ENCODE measurements around the gene APOC4.
"Not testable (repeated sequence)": the region's sequence is repeated elsewhere in the genome, so short reads cannot be mapped to it uniquely, and the experiment has no call there.

The APOC4 gene

GRCh38 chr19:44942067-44942571 lies at the start of gene APOC4:
APOC4 (plus strand) TSS chr19:44942237; CDS start chr19:44942278, 41 bp downstream.
- DNase-seq: no peak

DNA sequence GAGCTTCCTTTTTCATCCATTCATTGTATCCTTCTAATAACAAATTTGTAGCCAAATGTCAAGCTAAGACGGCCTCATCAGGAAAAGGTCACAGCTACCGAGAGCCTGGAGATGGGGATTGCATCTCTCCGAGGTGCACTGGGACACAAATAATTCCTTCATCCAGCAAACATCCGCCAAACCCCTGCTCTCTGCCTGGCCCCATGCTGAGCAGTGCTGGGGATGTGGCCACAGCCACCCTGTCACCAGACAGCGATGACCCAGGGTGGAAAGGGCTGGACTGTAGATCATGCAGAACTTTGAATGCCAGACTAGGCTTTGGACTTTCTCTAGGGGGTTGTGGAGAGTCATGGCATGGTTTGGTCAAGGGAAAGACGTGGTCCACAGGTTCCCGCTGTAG lies 49.1 kb upstream of the APOC4 start:
- DNase-seq: no peak

DNA sequence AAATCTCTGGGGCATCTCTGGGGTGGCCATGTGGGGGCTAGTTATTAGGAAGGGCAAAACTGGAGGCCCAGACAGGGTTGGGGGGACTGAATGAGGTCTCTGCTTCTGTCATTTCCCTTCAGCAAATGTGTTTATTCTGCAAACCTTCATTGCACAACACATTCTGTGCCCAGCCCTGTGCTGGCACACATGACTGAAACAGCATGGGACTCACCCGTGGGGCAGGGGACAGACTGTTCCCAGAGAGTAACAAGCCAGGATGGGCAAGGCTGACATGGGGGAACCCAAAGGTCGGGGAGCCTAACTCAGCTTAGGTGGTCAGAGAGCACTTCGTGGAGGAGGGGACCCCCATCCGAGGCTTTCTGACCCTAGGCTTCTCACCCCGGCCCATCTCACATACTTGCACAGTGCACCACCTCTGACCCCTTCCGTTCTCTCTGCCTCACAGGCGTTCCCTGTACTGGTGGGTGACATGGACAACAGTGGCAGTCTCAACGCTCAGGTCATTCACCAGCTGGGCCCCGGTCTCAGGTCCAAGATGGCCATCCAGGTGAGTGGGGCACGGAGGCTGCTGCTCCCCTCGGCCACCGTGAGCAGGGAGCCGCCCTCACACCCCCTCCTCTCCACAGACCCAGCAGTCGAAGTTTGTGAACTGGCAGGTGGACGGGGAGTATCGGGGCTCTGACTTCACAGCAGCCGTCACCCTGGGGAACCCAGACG lies 48.5 kb upstream of the APOC4 start:
- no peak for DNase-seq

- no peak for DNase-seq
Observed at GRCh38 chr19:44894052-44894400, 48.0 kb upstream of the APOC4 start.

GRCh38 chr19:44894946-44895345 lies 47.1 kb upstream of the APOC4 start:
- no peak for DNase-seq

DNA sequence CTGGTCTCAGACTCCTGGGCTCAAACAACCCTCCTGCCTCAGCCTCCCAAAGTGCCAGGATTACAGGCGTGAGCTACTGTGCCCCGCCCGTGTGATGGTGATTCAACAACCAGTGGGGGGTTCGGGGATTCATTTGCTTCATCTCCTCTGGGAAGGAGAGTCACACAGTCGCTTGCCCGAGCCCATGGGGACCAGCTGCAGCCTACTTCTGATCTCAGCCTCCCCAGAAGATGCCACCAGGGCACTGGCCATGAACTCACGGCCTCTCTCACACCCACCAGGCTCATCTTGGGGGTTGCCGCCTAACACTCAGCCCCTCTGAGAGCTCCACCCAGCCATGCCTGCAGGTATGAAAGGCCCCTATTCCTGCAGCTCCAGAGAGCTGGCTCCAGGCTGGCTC lies 44.2 kb upstream of the APOC4 start:
- no peak for DNase-seq

DNA sequence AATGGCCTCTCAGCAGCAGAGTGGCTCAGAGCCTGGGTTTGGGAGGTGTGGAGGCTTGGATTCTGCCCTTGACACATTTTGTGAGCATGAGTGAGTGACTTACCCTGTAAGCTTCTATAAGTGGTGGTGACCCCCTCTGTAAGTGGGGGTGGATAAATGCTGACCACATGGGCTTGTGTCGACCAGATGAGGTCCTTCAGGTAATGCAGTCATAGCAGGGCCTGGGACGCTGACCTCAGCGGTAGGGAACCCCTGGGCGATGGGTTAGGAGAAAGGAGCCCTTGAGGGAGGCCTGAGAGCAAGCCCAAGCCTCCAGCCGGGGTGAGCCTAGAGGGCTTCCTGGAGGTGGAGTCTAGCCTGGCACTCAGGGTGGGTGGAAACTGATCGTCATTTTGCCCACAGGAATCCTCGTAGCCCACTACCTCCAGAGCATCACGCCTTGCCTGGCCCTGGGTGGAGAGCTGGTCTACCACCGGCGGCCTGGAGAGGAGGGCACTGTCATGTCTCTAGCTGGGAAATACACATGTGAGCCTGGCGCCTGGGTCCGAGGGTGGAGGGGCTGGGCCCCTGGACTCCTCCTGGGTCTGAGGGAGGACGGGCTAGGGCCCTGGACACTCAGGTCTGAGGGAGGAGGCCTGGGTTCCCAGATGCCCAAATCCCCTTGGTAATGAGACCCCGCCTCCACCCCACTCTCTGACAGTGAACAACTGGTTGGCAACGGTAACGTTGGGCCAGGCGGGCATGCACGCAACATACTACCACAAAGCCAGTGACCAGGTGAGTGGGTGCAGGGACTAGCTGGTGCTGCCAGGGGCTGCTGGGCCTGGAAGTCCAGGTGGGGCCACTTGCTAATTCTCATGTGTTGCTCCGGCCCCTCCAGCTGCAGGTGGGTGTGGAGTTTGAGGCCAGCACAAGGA lies 41.5 kb upstream of the APOC4 start:
- DNase-seq: no peak

- no peak for DNase-seq
Observed at GRCh38 chr19:44903216-44903601, 38.8 kb upstream of the APOC4 start.

DNA sequence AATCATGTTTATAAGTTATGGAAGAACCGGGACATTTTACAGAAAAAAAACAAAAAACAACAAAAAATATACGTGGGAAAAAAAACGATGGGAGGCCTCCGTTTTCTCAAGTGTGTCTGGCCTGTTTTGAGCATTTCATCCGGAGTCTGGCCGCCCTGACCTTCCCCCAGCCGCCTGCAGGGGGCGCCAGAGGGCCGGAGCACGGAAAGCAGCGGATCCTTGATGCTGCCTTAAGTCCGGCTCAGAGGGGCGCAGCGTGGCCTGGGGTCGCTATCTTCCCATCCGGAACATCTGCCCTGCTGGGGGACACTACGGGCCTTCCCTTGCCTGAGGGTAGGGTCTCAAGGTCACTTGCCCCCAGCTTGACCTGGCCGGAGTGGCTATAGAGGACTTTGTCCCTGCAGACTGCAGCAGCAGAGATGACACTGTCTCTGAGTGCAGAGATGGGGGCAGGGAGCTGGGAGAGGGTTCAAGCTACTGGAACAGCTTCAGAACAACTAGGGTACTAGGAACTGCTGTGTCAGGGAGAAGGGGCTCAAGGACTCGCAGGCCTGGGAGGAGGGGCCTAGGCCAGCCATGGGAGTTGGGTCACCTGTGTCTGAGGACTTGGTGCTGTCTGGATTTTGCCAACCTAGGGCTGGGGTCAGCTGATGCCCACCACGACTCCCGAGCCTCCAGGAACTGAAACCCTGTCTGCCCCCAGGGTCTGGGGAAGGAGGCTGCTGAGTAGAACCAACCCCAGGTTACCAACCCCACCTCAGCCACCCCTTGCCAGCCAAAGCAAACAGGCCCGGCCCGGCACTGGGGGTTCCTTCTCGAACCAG lies 38.2 kb upstream of the APOC4 start:
- DNase-seq: peak; percentile 47

DNA sequence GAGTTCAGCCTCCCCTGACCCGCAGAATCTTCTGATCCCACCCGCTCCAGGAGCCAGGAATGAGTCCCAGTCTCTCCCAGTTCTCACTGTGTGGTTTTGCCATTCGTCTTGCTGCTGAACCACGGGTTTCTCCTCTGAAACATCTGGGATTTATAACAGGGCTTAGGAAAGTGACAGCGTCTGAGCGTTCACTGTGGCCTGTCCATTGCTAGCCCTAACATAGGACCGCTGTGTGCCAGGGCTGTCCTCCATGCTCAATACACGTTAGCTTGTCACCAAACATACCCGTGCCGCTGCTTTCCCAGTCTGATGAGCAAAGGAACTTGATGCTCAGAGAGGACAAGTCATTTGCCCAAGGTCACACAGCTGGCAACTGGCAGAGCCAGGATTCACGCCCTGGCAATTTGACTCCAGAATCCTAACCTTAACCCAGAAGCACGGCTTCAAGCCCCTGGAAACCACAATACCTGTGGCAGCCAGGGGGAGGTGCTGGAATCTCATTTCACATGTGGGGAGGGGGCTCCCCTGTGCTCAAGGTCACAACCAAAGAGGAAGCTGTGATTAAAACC lies 37.5 kb upstream of the APOC4 start:
- DNase-seq: peak; percentile 22

- DNase-seq: peak; percentile 22
Observed at GRCh38 chr19:44905437-44906160, 36.4 kb upstream of the APOC4 start, which contains the start of gene APOE. APOE (plus strand) TSS chr19:44905796; CDS start chr19:44906625, 829 bp downstream.

DNA sequence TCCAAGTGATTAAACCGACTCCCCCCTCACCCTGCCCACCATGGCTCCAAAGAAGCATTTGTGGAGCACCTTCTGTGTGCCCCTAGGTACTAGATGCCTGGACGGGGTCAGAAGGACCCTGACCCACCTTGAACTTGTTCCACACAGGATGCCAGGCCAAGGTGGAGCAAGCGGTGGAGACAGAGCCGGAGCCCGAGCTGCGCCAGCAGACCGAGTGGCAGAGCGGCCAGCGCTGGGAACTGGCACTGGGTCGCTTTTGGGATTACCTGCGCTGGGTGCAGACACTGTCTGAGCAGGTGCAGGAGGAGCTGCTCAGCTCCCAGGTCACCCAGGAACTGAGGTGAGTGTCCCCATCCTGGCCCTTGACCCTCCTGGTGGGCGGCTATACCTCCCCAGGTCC lies 34.4 kb upstream of the APOC4 start:
- DNase-seq: no peak

- DNase-seq: no peak
Observed at GRCh38 chr19:44908074-44908835, 33.8 kb upstream of the APOC4 start.

GRCh38 chr19:44908836-44909261 lies 33.2 kb upstream of the APOC4 start:
- no peak for DNase-seq

GRCh38 chr19:44909775-44910174 lies 32.3 kb upstream of the APOC4 start:
- DNase-seq: no peak

- DNase-seq: not testable (repeated sequence)
Observed at GRCh38 chr19:44911896-44912295, 30.1 kb upstream of the APOC4 start.

- peak; percentile 15 for DNase-seq
Observed at GRCh38 chr19:44912854-44913253, 29.2 kb upstream of the APOC4 start.

GRCh38 chr19:44913512-44914432 lies 28.3 kb upstream of the APOC4 start:
- DNase-seq: not testable (repeated sequence)

DNA sequence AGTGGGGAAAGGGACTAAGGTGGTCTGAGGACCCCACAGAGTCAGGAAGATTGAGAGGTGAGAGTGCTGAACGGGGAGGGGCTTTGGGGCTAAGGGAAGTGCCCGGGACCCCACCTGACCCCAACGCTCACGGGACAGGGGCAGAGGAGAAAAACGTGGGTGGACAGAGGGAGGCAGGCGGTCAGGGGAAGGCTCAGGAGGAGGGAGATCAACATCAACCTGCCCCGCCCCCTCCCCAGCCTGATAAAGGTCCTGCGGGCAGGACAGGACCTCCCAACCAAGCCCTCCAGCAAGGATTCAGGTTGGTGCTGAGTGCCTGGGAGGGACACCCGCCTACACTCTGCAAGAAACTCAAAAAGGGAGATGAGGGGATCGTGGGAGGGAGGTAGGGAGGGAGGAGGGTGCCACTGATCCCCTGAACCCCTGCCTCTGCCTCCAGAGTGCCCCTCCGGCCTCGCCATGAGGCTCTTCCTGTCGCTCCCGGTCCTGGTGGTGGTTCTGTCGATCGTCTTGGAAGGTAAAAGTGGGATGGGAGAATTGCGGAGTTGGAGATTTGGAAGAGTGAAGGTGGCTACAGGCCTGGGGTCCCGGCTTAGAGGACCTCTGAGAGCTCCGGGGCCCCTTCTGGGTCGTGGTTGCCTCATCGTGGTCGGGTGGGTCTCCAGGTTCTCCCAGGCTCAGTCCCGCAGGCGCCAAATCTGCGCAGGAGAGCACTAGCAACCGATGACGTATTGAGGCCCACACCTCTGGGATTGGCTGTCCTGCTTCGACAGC lies 27.4 kb upstream of the APOC4 start, which contains the start of gene APOC1:
Gene APOC1 (plus strand): TSS at position 176 of the 774 bp plus-strand sequence. CDS start 284 bp downstream, at position 460.
- peak; percentile 55 for DNase-seq

Data from NCI-H1694 (cell line).